Thyroid gland (tissue), 4 donors: Measurements from ENCODE around the gene TDP2. TPM values are rescaled to one million over a fixed set of nuclear protein-coding genes. Genes with fewer than 3 reads are reported as not detected.
"Not testable (repeated sequence)": the region's sequence is repeated elsewhere in the genome, so short reads cannot be mapped to it uniquely, and the experiment has no call there.

Experiments used
- DNase-seq, 2 donors: peaks; one replicate each; pipeline ENCODE4 v3.0.0-alpha.2; 2019
- H3K27ac ChIP-seq, 3 donors: fragments of 200-600 bp; sonication (generic); 1 replicate in 2 of 3; 2 replicates in 1 of 3; pipeline ENCODE4 v1.5.1; 2016 to 2019; ENCODE audit warnings: mild to moderate bottlenecking in 1 of 3, moderate library complexity in 1 of 3
- H3K27me3 ChIP-seq: fragments of 200-600 bp; sonication (generic); one replicate; pipeline ENCODE4 v1.5.1; 2019
- H3K36me3 ChIP-seq, 2 donors: fragments of 200-600 bp; sonication (generic); one replicate each; pipeline ENCODE4 v1.5.1; 2016 to 2019
- H3K4me1 ChIP-seq, 2 donors: fragments of 200-600 bp; sonication (generic); one replicate each; pipeline ENCODE4 v1.5.1; 2017 to 2019
- H3K4me3 ChIP-seq, 3 donors: fragments of 200-600 bp; sonication (generic); replicated peaks in 1 of 3; 1 replicate in 2 of 3; 2 replicates in 1 of 3; pipeline ENCODE4 v1.5.1; 2016; ENCODE audit warnings: mild to moderate bottlenecking in 1 of 3
- H3K9me3 ChIP-seq: fragments of 200-600 bp; sonication (generic); one replicate; pipeline ENCODE4 v1.5.1; 2017
- CTCF ChIP-seq, 6 experiments: fragments of 200-600 bp in 3 of 6; fragments of 450-650 bp in 3 of 6; sonication (generic) in 3 of 6; IDR thresholded peaks; one replicate each; pipeline ENCODE4 v1.5.1; 2016 to 2019; ENCODE audit warnings: antibody characterized with exemption in 6 of 6, mild to moderate bottlenecking in 2 of 6, inconsistent platforms in 1 of 6, moderate library complexity in 1 of 6
- POLR2A ChIP-seq, 2 donors: fragments of 450-650 bp; IDR thresholded peaks; one replicate each; pipeline ENCODE4 v1.6.1; 2017; ENCODE audit warnings: antibody characterized with exemption in 2 of 2, mild to moderate bottlenecking in 2 of 2, moderate library complexity in 1 of 2
- WGBS, 2 donors: methylation state at CpG; one replicate each; pipeline ENCODE4 v1.1.5; 2017; 5-methylcytosine and 5-hydroxymethylcytosine counted together
- intact Hi-C: fragments of 100-400 bp; cut with DNase I; formaldehyde crosslinking; loops from one replicate; pipeline ENCODE4 v1.15.1; 2023
- total RNA-seq, 4 donors: library from RNA; depleted of rRNA; stranded (reverse); fragments of >200 nt; gene quantifications; one replicate each; pipeline ENCODE4 v1.2.3, GENCODE V29; 2016

TDP2 gene
- total RNA-seq, 4 donors from 2014 or later: 16.8 to 45.6 (median 28.1) TPM

- TF ChIP-seq POLR2A (IDR thresholded peaks at IDR 0.05) (no peak), CTCF (IDR thresholded peaks at IDR 0.05) (no peak)
- no peaks in the 10 kb centered on the region for H3K27me3 ChIP-seq
- no peak overlapping the region for H3K4me3 ChIP-seq
- 97 to 100% methylated on average over 1 of the region's 1 CpG for WGBS, 2 donors
- intact Hi-C loops: no loop called here
- H3K9me3 ChIP-seq: no peaks in the 10 kb centered on the region
- no peak overlapping the region for H3K27ac ChIP-seq
- no peak for DNase-seq
- peaks cover 3 to 6% of the 10 kb centered on the region in 2 donors for H3K36me3 ChIP-seq
- H3K4me1 ChIP-seq: peaks cover 14 to 19% of the 10 kb centered on the region in 2 donors
Observed at GRCh38 chr6:24663189-24663588, 3.5 kb downstream of the TDP2 start.

- Histone ChIP-seq H3K27ac (no peak overlapping the region), H3K4me3 (no peak overlapping the region), H3K27me3 (no peaks in the 10 kb centered on the region), H3K36me3 (peaks cover 3 to 10% of the 10 kb centered on the region in 2 donors), H3K9me3 (no peaks in the 10 kb centered on the region), H3K4me1 (peaks cover 8 to 12% of the 10 kb centered on the region in 2 donors)
- intact Hi-C loops: no loop called here
- DNase-seq: no peak
- TF ChIP-seq POLR2A (IDR thresholded peaks at IDR 0.05): no peak
- no peak for TF ChIP-seq CTCF (IDR thresholded peaks at IDR 0.05)
- 95% methylated on average over 10 of the region's 10 CpGs for WGBS, 2 donors
Observed at GRCh38 chr6:24662236-24662635, 4.5 kb downstream of the TDP2 start.

- intact Hi-C loops, H3K27ac ChIP-seq, H3K9me3 ChIP-seq, H3K4me3 ChIP-seq, DNase-seq, H3K27me3 ChIP-seq: not testable (repeated sequence)
- 85 to 86% methylated on average over 5 of the region's 5 CpGs for WGBS, 2 donors
- H3K36me3 ChIP-seq: peaks cover 3 to 10% of the 10 kb centered on the region in 2 donors
- H3K4me1 ChIP-seq: peaks cover 8 to 12% of the 10 kb centered on the region in 2 donors
Observed at GRCh38 chr6:24661759-24662158, 4.9 kb downstream of the TDP2 start.

DNA sequence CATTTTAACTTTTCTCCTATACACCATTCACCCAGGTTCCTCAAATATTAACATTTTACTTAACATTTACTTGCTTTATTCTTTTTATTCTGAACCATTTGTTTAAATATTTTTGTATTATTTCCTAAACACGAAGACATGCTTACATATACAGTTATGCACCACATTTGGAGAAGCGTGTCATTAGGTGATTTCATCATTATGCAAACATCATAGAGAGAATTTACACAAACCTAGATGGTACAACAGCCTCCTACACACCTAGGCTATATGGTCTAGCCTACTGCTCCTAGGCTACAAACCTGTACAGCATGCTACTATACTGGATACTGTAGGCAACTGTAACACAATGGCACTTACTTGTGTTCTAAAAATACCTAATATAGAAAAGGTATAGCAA, 6.6 kb downstream of the TDP2 start:
- no peak for TF ChIP-seq POLR2A (IDR thresholded peaks at IDR 0.05)
- TF ChIP-seq CTCF (IDR thresholded peaks at IDR 0.05): no peak

DNA sequence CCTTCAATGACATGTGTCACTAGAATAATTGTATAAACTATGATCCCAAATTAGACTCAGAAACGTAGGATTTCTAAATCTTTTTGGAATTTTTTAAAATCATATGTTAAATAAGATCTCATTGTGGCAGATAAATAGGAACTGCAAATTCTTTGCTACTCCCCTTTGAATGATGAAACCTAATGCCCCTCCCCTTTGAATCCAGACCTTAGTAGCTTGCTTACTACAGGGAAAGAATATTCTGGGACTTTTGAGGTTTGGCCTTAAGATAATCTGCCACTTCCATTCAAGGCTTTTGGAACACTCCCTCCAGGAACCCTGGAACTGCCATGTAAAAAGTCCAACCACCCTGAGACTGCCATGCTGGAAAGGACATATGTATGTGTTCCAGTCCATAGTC, 7.1 kb downstream of the TDP2 start:
- no peak overlapping the region for H3K27ac ChIP-seq
- no peak overlapping the region for H3K4me3 ChIP-seq
- no peak for DNase-seq
- TF ChIP-seq POLR2A (IDR thresholded peaks at IDR 0.05) (no peak), CTCF (IDR thresholded peaks at IDR 0.05) (no peak)
- H3K27me3 ChIP-seq: no peaks in the 10 kb centered on the region
- intact Hi-C loops: no loop called here
- no peaks in the 10 kb centered on the region for H3K9me3 ChIP-seq
- WGBS, 2 donors: 81 to 86% methylated on average over 1 of the region's 1 CpG
- peaks cover 3 to 10% of the 10 kb centered on the region in 2 donors for H3K36me3 ChIP-seq
- H3K4me1 ChIP-seq: no peaks in the 10 kb centered on the region

More for the DNA sequence above, 6.6 kb downstream of the TDP2 start:
- no peaks in the 10 kb centered on the region for H3K27me3 ChIP-seq
- H3K27ac ChIP-seq: no peak overlapping the region
- no peak overlapping the region for H3K4me3 ChIP-seq
- DNase-seq: no peak
- peaks cover 3 to 10% of the 10 kb centered on the region in 2 donors for H3K36me3 ChIP-seq
- H3K4me1 ChIP-seq: peaks cover 3 to 4% of the 10 kb centered on the region in 2 donors
- WGBS, 2 donors: 97 to 100% methylated on average over 2 of the region's 2 CpGs
- intact Hi-C loops: no loop called here
- H3K9me3 ChIP-seq: no peaks in the 10 kb centered on the region
